Mammary epithelial cell (primary cell): Measurements from ENCODE around the gene MEGF11.

Experiments used
- EZH2 ChIP-seq: IDR thresholded peaks from 2 replicates; pipeline ENCODE4 v1.6.1; 2012; ENCODE audit warnings: low read length, inconsistent platforms, borderline replicate concordance
- TF ChIP-seq, protein P1 (sequence below), 2 donors: IDR thresholded peaks in 1 of 2; conservative IDR thresholded peaks in 1 of 2; 2 replicates each; pipeline ENCODE4 v1.5.1; 2011 to 2012; ENCODE audit warnings: inconsistent platforms in 2 of 2, low read length in 2 of 2, mild to moderate bottlenecking in 2 of 2, control low read depth in 1 of 2, low read depth in 1 of 2; ENCODE audit not compliant: insufficient read depth in 1 of 2; ENCODE audit errors: extremely low read depth in 1 of 2

DNA sequence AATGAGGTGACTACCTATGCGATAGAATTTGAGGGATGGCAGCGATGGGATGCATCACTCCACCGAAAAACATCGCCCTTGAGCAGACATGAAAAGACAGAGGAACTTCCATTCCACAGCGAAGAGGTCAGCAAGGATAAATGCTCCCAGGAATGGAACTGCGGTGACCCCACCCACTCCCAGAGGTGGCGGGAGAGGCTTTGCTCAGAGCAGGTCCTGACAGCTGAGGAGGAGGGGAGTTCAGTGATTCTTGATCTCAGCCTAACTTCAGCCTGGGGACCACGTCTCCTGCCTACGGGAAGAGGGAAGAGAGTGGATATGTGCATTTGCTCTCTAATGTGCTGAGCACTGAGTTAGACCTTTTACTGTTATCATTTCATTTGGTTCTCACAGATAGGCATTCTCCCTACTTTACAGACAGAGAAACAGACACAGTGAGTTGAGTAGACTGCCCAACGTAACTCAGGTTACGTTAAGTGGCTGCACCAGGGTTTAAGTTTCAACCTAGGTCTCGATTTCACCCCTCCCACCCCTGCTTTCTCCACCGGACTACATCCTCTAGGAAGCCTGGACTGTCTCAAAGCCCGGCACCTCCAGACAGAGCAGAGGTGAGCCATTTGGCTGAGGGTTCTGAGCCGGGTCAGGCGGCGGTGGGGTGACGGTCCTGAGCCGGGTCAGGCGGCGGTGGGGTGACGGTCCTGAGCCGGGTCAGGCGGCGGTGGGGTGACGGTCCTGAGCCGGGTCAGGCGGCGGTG is 214.3 kb downstream of the MEGF11 start:
- TF ChIP-seq, protein P1, sequence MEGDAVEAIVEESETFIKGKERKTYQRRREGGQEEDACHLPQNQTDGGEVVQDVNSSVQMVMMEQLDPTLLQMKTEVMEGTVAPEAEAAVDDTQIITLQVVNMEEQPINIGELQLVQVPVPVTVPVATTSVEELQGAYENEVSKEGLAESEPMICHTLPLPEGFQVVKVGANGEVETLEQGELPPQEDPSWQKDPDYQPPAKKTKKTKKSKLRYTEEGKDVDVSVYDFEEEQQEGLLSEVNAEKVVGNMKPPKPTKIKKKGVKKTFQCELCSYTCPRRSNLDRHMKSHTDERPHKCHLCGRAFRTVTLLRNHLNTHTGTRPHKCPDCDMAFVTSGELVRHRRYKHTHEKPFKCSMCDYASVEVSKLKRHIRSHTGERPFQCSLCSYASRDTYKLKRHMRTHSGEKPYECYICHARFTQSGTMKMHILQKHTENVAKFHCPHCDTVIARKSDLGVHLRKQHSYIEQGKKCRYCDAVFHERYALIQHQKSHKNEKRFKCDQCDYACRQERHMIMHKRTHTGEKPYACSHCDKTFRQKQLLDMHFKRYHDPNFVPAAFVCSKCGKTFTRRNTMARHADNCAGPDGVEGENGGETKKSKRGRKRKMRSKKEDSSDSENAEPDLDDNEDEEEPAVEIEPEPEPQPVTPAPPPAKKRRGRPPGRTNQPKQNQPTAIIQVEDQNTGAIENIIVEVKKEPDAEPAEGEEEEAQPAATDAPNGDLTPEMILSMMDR (conservative IDR thresholded peaks at IDR 0.05 in 1 of 2, IDR thresholded peaks at IDR 0.05 in 1 of 2; ENCODE audit: extremely low read depth in 1 of 2, insufficient read depth in 1 of 2, low read depth in 1 of 2, low read length in 2 of 2): no peak
- TF ChIP-seq EZH2: no peak
